Ramos (cell line): ENCODE results near the gene PUM1.
"Not testable (repeated sequence)": the region's sequence is repeated elsewhere in the genome, so short reads cannot be mapped to it uniquely, and the experiment has no call there.

Experiments used
- in situ Hi-C: fragments of 300-500 bp; cut with MboI; formaldehyde crosslinking; loops from one replicate; pipeline ENCODE4 v1.14.3; 2022; ENCODE audit warnings: low sequenced_read_pairs; ENCODE audit not compliant: unreplicated experiment

The PUM1 gene, protein sequence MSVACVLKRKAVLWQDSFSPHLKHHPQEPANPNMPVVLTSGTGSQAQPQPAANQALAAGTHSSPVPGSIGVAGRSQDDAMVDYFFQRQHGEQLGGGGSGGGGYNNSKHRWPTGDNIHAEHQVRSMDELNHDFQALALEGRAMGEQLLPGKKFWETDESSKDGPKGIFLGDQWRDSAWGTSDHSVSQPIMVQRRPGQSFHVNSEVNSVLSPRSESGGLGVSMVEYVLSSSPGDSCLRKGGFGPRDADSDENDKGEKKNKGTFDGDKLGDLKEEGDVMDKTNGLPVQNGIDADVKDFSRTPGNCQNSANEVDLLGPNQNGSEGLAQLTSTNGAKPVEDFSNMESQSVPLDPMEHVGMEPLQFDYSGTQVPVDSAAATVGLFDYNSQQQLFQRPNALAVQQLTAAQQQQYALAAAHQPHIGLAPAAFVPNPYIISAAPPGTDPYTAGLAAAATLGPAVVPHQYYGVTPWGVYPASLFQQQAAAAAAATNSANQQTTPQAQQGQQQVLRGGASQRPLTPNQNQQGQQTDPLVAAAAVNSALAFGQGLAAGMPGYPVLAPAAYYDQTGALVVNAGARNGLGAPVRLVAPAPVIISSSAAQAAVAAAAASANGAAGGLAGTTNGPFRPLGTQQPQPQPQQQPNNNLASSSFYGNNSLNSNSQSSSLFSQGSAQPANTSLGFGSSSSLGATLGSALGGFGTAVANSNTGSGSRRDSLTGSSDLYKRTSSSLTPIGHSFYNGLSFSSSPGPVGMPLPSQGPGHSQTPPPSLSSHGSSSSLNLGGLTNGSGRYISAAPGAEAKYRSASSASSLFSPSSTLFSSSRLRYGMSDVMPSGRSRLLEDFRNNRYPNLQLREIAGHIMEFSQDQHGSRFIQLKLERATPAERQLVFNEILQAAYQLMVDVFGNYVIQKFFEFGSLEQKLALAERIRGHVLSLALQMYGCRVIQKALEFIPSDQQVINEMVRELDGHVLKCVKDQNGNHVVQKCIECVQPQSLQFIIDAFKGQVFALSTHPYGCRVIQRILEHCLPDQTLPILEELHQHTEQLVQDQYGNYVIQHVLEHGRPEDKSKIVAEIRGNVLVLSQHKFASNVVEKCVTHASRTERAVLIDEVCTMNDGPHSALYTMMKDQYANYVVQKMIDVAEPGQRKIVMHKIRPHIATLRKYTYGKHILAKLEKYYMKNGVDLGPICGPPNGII

DNA sequence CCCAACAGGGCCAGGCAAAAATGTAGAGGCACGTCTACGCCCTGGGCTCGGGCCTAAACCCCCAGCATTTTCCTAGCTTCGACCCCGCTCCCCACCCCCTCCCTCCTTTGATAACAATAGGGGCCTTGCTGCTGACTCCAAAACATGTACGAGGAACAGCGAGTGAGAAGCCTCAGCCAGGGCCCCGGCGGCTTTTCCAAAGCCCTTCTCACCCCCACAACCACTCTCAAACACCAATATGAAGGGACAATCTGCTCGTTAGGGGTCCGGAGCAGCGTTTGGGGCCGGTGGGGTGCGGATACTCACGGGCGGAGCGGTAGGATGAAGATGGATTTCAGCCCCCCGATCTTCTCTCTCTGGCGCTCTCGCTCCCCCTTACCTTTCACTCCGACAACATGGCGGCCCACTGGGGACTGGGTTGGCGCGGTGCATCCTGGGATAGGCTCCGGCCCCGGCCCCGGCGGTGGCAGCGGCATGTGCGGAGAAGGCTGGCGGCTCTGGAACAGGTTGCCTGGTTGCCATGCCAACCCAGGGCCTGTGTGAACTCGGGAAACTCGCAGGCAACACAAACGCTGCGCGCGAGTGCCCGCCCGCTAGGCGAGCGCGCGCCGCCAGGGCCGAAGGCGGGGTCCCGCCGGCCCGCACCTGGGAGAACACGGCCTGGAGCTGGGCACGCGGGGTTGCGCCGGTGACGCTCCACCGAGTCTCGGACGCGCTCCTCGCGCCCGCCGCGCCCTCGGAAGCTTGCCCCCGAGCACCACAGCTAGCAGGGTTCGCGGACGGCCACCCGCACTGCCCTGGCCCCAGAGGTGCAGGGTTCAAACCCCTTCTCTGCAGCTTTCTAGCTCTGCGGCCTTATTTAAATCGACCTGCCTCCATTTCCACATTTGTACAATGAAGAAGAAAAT lies at the start of gene PUM1:
PUM1 (minus strand) TSS at position 408 of the 908 bp plus-strand sequence. CDS start 6,151 bp downstream, outside the sequence.
- in situ Hi-C loops = no loop called here

DNA sequence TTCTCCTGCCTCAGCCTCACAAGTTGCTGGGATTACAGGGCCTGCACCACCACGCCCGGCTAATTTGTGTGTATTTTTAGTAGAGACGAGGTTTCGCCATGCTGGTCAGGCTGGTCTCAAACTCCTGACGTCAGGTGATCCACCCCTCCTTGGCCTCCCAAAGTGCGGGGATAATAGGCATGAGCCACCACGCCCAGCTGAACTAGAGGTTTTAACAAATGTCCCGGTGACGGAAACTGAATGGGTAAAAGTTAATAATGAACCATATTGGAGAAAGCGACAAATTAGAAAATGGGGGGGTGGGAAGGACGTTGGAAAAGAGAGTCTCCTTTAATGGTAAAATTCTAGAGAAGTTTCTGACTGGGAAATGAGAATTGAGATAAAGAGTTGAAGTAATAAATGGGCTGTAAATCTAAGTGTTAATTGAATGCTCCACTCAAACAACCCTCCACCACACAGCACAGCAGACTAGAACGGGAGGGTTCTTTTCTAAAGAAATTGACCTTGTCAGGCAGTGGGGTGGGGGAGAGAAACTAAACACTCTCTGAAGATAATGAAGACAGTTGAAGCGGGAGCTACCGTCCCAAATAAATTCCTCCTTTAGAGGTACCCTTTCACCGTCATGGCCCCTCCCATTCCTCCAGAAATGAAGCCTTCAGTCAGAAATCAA lies 46.9 kb upstream of the PUM1 start:
- in situ Hi-C loops = no loop called here

DNA sequence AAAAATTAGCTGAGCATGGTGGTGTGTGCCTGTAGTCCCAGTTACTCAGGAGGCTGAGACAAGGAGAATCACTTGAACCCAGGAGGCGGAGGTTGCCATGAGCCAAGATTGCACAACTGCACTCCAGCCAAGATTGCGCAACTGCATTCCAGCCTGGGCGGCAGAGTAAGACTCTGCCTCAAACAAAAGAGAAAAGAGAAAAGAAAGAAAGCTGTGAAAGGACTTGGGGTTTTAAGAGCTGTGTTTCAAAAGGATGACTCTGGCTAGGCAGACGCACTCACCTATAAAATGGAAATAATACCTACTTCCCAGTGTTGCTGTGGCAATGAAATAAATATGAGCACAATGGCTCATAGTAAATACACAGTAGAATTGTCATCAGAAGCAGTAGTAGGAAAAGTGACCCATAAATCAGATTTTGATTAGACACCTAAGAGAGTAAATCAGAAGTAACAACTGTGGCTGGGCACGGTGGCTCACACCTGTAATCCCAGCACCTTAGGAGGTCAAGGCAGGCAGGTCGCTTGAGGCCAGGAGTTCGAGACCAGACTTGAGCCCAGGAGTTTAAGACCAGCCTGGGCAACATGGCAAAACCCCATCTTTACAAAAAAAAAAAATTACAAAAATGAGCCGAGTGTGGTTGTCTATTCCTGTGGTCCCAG lies 45.9 kb upstream of the PUM1 start:
- in situ Hi-C loops = no loop called here

DNA sequence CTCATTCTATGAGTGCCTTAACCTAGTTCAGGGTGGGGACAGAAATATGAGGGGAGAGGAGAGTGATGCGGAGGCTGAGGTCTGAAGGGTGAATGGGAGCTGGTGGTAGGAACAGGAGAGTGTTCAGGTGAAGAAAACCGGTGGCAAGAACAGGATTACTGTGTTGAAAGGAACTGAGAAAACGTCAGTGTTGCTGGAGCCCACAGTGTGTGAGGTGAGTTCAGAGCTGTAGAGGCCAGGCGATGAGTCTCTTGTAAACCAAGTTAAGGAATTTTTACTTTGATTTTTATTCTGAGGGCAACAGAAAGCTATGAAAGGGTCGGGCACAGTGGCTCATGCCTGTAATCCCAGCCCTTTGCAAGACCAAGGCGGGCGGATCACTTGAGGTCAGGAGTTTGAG lies 45.3 kb upstream of the PUM1 start:
- in situ Hi-C loops = no loop called here

DNA sequence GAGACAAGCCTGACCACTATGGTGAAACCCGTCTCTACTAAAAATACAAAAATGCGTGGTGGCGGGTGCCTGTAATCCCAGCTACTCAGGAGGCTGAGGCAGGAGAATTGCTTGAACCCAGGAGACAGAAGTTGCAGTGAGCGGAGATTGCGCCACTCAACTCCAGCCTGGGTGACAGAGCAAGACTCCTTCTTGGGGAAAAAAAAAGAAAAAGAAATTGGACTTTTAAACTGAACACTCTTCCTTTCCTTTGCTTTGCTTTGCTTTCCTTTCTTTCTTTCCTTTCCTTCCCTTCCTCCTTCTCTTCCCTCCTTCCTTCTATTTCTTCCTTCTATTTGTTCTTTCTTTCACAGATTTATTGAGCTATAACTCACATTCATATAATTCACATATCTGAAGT lies 43.3 kb upstream of the PUM1 start:
- in situ Hi-C loops = no loop called here

DNA sequence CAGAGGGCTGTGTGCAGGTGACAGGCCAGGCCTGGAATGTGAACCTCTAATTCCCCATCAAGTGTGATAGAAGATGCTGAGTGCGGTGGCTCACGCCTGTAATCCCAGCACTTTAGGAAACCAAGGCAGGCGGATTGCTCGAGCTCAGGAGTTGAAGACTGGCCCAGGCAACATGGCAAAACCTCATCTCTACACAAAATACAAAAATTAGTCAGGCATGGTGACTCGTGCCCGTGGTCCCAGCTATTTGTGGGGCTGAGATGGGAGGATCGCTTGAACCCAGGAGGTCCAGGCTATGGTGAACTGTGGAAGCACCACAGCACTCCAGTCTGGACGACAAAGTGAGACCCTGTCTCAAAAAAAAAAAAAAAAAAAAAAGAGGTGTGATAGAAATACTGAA lies 40.1 kb upstream of the PUM1 start:
- in situ Hi-C loops = no loop called here

DNA sequence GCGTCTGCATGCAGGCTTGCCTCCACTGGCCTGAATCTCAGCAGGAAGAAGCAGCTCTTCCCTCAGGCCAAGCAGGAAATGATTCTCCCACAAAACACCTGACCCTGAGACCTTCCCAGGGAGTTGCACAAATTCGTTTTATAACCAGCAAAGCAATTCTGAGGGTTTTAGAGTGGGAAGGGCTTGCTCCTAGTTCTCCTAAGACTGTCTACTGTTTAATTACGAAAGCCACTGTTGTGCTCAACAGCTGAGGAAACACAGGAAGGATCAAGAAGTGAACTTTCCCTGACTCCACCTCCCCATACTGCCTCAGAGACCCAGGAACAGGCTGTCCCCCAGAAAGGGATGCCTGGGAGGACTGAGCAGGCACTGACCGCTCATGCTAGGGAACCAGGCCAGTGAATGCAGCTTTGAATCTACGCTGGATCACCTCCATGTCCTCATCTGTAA lies 37.0 kb upstream of the PUM1 start:
- in situ Hi-C loops = no loop called here

DNA sequence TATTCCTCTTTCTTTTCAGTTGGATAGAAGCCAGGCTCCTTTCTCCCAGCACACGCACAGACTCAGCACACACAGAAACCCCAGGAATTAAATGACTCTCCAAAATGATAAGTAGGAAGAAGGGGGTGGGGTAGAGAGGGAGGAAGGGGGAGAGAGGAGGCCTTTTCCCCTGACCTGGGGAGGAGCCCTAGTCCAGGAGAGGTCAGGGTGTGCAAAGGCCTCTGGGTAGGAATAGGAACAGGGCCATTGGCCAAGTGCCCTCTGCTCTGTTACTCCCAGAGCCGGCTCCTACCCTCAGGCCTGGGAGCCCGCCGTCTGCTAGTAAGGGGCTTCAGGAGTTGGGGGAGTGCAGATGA lies 35.6 kb upstream of the PUM1 start:
- in situ Hi-C loops = no loop called here

DNA sequence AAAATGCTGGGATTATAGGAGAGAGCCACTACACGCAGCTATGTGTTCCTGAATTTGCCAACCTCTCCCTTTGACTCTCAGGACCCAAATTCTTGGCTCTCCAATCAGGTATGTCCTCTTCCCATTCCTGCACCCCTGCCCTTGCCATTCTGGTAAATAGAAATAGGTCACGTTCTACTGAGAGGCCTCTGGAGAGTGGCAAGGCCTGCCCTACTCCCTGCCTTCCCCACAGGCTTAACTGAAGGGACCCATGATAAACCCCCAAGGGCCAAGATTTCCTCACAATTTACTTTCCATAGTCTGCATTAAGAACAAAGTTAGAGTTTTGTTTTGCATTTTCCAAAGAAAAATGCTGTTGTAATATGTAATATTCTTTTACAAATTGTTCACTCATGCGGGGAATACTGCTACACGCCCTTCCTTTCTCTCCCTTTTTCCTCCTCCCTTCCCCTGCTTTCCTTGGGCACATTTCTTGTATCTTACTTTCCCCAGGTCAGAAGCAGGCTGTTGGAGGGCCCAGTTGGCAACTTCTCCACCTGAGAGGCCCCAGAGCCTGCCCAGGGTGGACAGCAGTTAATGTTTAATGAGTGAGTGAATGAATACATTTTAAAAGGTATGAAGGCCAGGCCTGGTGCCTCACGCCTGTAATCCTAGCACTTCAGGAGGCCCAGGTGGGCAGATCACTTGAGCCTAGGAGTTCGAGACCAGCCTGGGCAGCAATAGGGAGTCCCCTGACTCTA lies 33.9 kb upstream of the PUM1 start:
- in situ Hi-C loops = no loop called here

DNA sequence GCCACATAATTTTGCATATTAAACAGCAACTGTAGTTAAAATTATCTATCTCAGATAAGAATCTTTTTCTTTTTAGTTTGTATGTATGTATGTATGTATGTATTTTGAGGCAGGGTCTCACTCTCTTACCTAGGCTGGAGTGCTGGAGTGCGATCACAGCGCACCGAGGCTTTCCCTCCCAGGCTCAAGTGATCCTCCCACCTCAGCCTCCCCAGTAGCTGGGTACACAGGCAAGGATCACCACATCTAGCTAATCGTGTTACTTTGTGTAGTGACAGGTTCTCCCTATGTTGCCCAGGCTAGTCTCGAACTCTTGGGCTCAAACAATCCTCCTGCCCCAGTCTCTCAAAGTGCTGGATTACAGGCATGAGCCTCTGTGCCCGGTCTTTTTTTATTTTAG lies 30.5 kb upstream of the PUM1 start:
- in situ Hi-C loops = no loop called here

DNA sequence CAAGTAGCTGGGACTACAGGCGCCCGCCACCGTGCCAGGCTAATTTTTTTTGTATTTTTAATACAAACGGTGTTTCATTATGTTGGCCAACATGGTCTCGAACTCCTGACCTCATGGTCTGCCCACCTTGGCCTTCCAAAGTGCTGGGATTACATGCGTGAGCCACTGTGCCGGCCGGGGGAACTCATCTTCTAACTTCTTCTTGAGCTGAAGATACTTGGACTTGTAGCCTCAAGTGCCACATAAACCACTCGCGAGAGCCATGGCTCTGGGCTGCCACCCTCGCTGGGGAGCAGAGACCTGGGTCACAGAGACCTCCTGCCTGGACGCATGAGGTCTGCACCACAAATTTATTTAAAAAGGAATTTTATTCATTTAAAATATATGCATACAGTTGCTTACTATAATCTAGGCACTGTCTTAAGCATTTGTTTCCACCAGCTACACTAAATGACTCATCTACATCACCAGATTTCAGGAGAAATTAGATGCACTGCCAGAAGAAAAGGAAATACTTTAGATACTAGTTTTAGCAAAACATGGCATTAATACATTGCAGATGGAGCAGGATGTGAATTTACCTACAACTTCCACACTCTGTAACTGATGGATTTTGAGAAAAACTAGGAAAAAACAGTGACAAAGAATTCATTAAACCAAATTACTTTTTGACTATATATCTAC lies 29.9 kb upstream of the PUM1 start:
- in situ Hi-C loops = no loop called here

DNA sequence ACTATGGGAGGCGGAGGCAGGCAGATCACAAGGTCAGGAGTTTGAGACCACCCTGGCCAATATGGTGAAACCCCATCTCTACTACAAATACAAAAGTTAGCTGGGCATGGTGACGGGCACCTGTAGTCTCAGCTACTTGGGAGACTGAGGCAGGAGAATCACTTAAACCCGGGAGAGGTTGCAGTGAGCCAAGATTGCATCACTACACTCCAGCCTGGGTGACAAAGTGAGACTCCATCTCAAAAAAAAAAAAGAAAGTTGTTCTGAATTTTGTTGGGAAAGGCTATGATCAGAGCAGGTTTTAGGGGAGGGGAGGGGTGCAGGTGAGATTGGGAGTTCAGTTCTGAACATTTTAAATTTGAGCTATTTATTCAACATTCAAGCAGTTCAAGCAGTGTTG lies 22.6 kb upstream of the PUM1 start:
- in situ Hi-C loops = not testable (repeated sequence)

DNA sequence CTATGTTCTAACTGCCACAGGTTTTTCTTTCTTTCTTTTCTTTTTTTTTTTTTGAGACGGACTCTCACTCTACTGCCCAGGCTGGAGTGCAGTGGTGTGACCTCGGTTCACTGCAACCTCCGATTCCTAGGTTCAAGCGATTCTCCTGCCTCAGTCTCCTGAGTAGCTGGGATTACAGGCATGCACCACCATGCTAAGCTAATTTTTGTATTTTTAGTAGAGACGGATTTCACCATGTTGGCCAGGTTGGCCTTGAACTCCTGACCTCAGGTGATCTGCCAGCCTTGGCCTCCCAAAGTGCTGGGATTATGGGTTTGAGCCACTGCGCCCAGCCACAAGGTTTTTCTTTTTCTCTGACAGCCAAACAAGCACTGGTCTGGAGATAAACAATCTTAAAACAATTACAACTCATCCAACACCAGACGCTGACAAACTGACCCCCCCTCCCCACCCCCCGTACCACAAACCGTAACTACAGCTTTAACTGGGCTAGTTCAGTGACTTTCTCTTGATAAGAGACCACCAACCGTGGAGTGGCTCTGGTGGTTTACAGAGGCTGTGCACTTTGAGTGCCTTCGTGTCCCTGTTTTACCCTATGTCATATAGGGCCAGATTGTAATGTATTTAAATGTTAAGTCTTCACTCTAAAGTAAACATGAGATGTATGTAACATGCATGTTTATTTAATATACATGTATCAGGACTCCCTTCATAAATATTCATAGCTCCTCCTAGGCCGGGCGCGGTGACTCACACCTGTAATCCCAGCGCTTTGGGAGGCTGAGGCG lies 19.5 kb upstream of the PUM1 start:
- in situ Hi-C loops = no loop called here

DNA sequence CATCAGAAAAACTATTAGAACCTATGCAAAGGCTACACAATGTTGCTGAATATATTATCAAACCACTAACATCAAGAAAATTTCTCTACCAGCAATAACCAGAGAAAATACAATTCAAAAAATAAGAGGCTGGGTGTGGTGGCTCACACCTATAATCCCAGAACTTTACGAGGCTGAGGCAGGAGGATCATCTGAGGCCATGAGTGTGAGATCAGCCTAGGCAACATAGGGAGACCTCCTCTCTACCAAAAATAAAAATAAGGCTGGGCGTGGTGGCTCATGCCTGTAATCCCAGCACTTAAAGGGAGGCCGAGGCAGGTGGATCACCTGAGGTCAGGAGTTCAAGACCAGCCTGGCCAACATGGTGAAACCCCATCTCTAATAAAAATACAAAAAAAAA lies 16.9 kb upstream of the PUM1 start:
- in situ Hi-C loops = no loop called here

DNA sequence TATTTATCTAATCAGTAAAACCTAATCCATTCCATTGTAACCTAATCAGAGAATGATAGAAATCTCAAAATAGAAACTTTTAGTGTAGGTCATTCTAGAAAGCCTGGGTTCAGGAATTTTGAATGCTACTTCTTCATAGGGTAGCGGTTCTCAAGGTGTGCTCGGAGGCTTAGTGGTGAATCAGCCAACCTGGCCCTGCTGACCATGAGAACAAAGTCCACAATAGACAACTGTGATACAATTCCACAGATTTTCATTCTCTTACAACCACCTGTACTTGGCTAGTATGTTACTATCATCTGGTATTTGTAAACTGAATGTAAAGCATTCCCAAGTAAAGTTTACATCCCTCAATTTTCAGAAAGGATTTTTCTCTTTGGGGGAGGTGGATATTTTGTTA lies 7.5 kb upstream of the PUM1 start:
- in situ Hi-C loops = no loop called here

DNA sequence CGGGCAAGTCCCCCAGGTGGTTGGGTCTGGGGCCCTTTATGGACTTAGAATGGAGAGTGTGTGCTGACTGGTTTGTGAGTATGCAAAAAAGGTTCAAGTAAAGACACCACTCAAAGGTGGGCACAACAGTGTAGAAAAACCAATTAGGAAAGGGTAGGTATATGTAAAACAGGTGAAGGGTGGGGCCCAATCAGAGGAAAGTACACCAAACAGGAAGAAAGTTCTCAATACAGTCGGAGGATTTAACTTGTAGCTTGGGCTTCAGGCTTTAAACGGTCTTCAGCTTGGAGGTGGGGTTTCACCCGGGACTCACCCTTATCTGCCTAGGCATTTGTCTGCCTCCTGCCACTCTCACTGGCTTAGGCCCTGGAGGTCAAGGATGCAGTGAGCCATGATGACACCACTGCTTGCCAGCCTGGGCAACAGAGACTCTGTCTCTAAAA lies 6.8 kb upstream of the PUM1 start:
- in situ Hi-C loops = no loop called here

DNA sequence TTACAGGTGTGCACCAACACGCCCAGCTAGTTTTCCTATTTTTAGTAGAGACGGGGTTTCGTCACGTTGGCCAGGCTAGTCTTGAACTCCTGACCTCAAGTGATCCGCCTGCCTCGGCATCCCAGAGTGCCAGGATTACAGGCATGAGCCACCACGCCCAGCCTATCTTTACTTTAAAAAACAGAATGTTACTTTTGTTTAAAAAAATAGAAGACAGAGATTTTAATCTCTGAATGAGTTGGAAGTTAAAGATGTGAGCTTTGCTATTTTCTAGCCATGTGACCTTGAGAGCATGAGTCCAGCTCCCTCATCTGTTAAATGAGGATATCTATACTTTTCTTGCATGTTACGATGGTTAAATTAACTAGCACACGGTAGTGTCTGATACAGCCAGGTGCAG lies 3.9 kb upstream of the PUM1 start:
- in situ Hi-C loops = no loop called here
